Measurements from ENCODE around the gene IGF2BP2. TPM values are rescaled to one million over a fixed set of nuclear protein-coding genes. Genes with fewer than 3 reads are reported as not detected.

IGF2BP2 gene
- total and polyA plus RNA-seq, 9 of the 15 experiments (the other 6 are each of a cell fraction or from before 2014, with no cell fraction given): 3.2 to 59.6 (median 30.5) TPM

- no peak for TF ChIP-seq ZBTB49 (CRISPR knock-in tag; IDR thresholded peaks at IDR 0.05; ENCODE audit: borderline replicate concordance)
- TF ChIP-seq CBFA2T2 (conservative IDR thresholded peaks at IDR 0.05): peak; percentile 31; the same call in 1 of the 2 replicates
- no peak for TF ChIP-seq SMARCA5 (IDR thresholded peaks at IDR 0.05)
- TF ChIP-seq ZNF354B (CRISPR knock-in tag; IDR thresholded peaks at IDR 0.05): no peak
- TF ChIP-seq HLTF (IDR thresholded peaks at IDR 0.05): no peak
- no peak for TF ChIP-seq SAP30 (IDR thresholded peaks at IDR 0.05; ENCODE audit: borderline replicate concordance, insufficient read depth, low read depth, low read length, poor library complexity, severe bottlenecking)
- no peak for TF ChIP-seq GATAD2B (IDR thresholded peaks at IDR 0.05; ENCODE audit: borderline replicate concordance)
- no peak for TF ChIP-seq NFRKB (IDR thresholded peaks at IDR 0.05; ENCODE audit: low read depth)
- peak in 1 of 3 experiments; percentile 58 for TF ChIP-seq YY1 (IDR thresholded peaks at IDR 0.05; ENCODE audit: borderline replicate concordance in 1 of 3, control insufficient read depth in 1 of 3, extremely low read depth in 1 of 3, insufficient read depth in 3 of 3, insufficient read length in 1 of 3, insufficient replicate concordance in 2 of 3, low read depth in 1 of 3, low read length in 2 of 3)
- TF ChIP-seq PHB2 (IDR thresholded peaks at IDR 0.05; ENCODE audit: low read depth): no peak
- TF ChIP-seq ATF6 (CRISPR knock-in tag; IDR thresholded peaks at IDR 0.05): no peak
- no peak for TF ChIP-seq ZNF146 (CRISPR knock-in tag; IDR thresholded peaks at IDR 0.05; ENCODE audit: unreplicated experiment)
- no peak for TF ChIP-seq SRSF3 (IDR thresholded peaks at IDR 0.05; ENCODE audit: insufficient read depth, low read length)
- no peak for TF ChIP-seq ZNF280B (CRISPR knock-in tag; IDR thresholded peaks at IDR 0.05)
- TF ChIP-seq ZNF174 (CRISPR knock-in tag; IDR thresholded peaks at IDR 0.05): no peak
- TF ChIP-seq SMC3 (conservative IDR thresholded peaks at IDR 0.05; ENCODE audit: insufficient read depth, low read depth, low read length): no peak
- TF ChIP-seq GTF2A2 (tag; IDR thresholded peaks at IDR 0.05): no peak
- no peak for TF ChIP-seq CREB1 (IDR thresholded peaks at IDR 0.05)
- no peak for TF ChIP-seq CREB1 (CRISPR knock-in tag; IDR thresholded peaks at IDR 0.05)
- no peak for TF ChIP-seq HDAC1 (IDR thresholded peaks at IDR 0.05)
- no peak for TF ChIP-seq SIN3B (IDR thresholded peaks at IDR 0.05; ENCODE audit: low read depth)
- 0 out of 2 replicates have a peak, but pooled peaks have one; percentile 11 for TF ChIP-seq STAT5A (IDR thresholded peaks at IDR 0.05; ENCODE audit: borderline replicate concordance, low read length)
- 0 out of 4 replicates have a peak, but pooled peaks of 1 of the 2 experiments have one; percentile 11 for TF ChIP-seq NRF1 (conservative IDR thresholded peaks at IDR 0.05 in 1 of 2, IDR thresholded peaks at IDR 0.05 in 1 of 2)
These were observed 17.3 kb downstream of the IGF2BP2 start (continued) for GRCh38 chr3:185807445-185808068.
